Central memory CD4-positive, alpha-beta T cell (primary cell): ENCODE results near the gene AHI1.
A peak's percentile ranks its signal among the peaks of the same experiment; 100 is the strongest.
"Not testable (repeated sequence)": the region's sequence is repeated elsewhere in the genome, so short reads cannot be mapped to it uniquely, and the experiment has no call there.

Experiments
- DNase-seq: peaks from one replicate; pipeline ENCODE4 v3.0.0; 2022

AHI1 gene

GRCh38 chr6:135505648-135506047 lies 8.1 kb upstream of the AHI1 start:
- DNase-seq: no peak

GRCh38 chr6:135505222-135505621 lies 7.7 kb upstream of the AHI1 start:
- no peak for DNase-seq

GRCh38 chr6:135504734-135505133 lies 7.2 kb upstream of the AHI1 start:
- DNase-seq: no peak

- DNase-seq: no peak
These were observed 6.3 kb upstream of the AHI1 start for GRCh38 chr6:135503703-135504475.

GRCh38 chr6:135499441-135500340 lies 2.2 kb upstream of the AHI1 start:
- DNase-seq: no peak

- DNase-seq: peak; percentile 69
These were observed 773 bp upstream of the AHI1 start for GRCh38 chr6:135498185-135498841.

- no peak for DNase-seq
These were observed 634 bp downstream of the AHI1 start for GRCh38 chr6:135496800-135497411.

- no peak for DNase-seq
These were observed 4.2 kb downstream of the AHI1 start for GRCh38 chr6:135493218-135493961.

- DNase-seq: no peak
These were observed 7.2 kb downstream of the AHI1 start for GRCh38 chr6:135490381-135490780.

- no peak for DNase-seq
These were observed 9.5 kb downstream of the AHI1 start for GRCh38 chr6:135488023-135488422.

- DNase-seq: not testable (repeated sequence)
These were observed 13.6 kb downstream of the AHI1 start for GRCh38 chr6:135483903-135484302.

- DNase-seq: no peak
These were observed 15.7 kb downstream of the AHI1 start for GRCh38 chr6:135481783-135482369.

GRCh38 chr6:135479601-135480000 lies 17.9 kb downstream of the AHI1 start:
- no peak for DNase-seq

GRCh38 chr6:135478626-135479025 lies 18.9 kb downstream of the AHI1 start:
- no peak for DNase-seq

GRCh38 chr6:135475292-135475886 lies 22.2 kb downstream of the AHI1 start:
- DNase-seq: no peak

GRCh38 chr6:135474362-135474761 lies 23.2 kb downstream of the AHI1 start:
- DNase-seq: no peak

GRCh38 chr6:135465903-135466302 lies 31.6 kb downstream of the AHI1 start:
- no peak for DNase-seq

- no peak for DNase-seq
These were observed 32.2 kb downstream of the AHI1 start for GRCh38 chr6:135465307-135465706.

GRCh38 chr6:135464634-135465033 lies 32.9 kb downstream of the AHI1 start:
- DNase-seq: no peak

- no peak for DNase-seq
These were observed 36.3 kb downstream of the AHI1 start for GRCh38 chr6:135461208-135461607.

- no peak for DNase-seq
These were observed 39.5 kb downstream of the AHI1 start for GRCh38 chr6:135458051-135458450.
